WI38 (cell line): ENCODE data around the gene MLEC.

Experiments
- H3K4me3 ChIP-seq: 2 replicates; pipeline ENCODE4 v1.5.1; 2011; ENCODE audit warnings: low read depth, mild to moderate bottlenecking, control low read depth, low read length
- CTCF ChIP-seq: IDR thresholded peaks from 2 replicates; pipeline ENCODE4 v1.5.1; 2012; ENCODE audit warnings: low read depth, mild to moderate bottlenecking, control low read depth, low read length

The MLEC gene

DNA sequence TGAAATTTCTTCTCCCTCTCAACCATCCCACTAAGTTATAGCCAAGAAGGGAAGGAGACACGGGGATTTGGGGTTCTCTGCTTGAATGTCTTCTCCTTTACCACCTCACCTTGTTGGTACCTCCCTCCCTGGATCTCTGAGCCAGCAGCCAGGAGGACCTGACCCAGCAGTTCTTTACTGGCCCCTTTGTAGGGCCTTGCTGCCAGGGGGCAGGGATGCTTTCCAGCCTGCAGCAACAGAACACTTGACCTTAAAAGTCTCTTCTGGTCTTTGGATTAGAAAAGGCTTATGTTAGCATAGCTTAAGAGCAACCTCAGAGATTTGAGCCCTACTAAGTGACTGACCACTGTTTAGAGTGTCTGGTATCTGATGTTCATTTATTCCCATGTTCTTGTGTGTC is 10.4 kb downstream of the MLEC start:
- H3K4me3 ChIP-seq, result no peak overlapping the region
- no peak for TF ChIP-seq CTCF

GRCh38 chr12:120698665-120699064 is 11.7 kb downstream of the MLEC start:
- H3K4me3 ChIP-seq, result no peak overlapping the region
- no peak for TF ChIP-seq CTCF

DNA sequence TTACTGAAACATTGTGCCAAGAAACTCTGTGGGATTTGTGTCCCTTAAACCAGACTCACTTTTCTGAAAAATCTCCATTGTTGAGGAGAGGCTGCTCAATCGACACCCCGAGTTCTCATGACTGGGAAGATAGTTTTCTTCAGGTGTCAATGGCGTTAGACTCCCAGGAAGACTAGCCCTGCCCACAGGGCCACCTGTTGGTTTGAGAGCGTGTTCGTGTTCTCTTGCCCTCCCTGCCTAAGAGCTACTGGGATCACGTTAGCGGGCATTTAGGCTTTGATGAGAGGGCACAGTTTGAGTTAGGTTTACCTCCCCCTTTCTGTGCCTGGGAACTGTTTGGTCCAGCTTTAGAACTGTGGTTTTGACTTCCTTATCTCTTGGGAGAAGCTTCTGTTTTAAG is 12.6 kb downstream of the MLEC start:
- H3K4me3 ChIP-seq, result no peak overlapping the region
- no peak for TF ChIP-seq CTCF

GRCh38 chr12:120700886-120701285 is 13.9 kb downstream of the MLEC start:
- H3K4me3 ChIP-seq, result no peak overlapping the region
- TF ChIP-seq CTCF, result no peak

- H3K4me3 ChIP-seq, result no peak overlapping the region
- TF ChIP-seq CTCF, result no peak
These were observed 15.7 kb downstream of the MLEC start for GRCh38 chr12:120702637-120703036.

GRCh38 chr12:120703311-120703942 is 16.5 kb downstream of the MLEC start:
- TF ChIP-seq CTCF, result no peak
- H3K4me3 ChIP-seq, result no peak overlapping the region

DNA sequence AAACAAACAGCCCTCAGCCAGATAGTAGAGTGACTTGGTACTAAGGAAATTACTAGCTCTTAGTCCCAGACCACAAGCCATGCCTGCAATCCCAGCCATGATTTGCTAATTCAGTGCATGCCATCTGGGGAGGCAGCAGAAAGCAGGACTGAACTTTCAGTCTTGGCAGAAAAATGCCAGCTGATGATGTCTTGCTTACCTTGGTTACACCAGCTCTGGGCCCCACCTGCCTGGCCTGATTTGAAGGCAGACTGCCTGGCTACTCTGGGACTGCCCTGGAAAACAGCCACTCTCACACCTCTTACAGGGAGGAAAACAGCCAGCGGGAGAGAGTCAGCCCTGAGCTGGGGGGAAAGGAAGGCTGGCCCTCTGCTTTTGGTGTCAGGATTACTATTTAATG is 18.7 kb downstream of the MLEC start:
- TF ChIP-seq CTCF, result no peak
- H3K4me3 ChIP-seq, result no peak overlapping the region
